ENCODE measurements around the gene AMBP. TPM values are rescaled to one million over a fixed set of nuclear protein-coding genes. Genes with fewer than 3 reads are reported as not detected.

Gene AMBP
- total and polyA plus RNA-seq, 2 of the 13 experiments (the other 11 are each of a cell fraction or from before 2014, with no cell fraction given) = 1,510 to 2,580 TPM

DNA sequence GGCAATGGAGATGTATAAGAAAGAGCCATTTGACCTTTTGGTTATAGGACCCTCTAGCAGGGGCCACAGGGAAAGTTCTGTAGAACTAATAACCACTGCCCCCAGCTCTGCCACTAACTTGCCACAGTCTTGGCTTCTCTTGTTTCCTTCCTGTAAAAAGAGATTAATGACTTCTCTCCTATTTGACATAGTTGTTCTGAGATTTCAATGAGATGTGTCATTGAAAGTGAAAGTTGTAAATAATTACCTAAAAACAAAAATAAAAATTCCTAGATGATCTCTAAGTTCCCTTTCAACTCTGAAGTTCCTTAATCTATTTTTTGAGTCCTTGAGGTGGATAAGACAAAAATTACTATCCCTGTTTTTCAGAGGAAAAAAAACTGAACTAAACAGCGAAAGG lies 22.4 kb upstream of the AMBP start:
- peaks cover 0 to under 1% of the 10 kb centered on the region in 2 experiments; a peak in 1 of 5 replicates for H3K36me3 ChIP-seq (replicated peaks in 1 of 2; ENCODE audit: control insufficient read depth in 1 of 2, insufficient read depth in 2 of 2, low read length in 2 of 2)
- no peak overlapping the region for H3K4me2 ChIP-seq (ENCODE audit: low read depth, low read length)
- H3K27ac ChIP-seq (ENCODE audit: extremely low read length, insufficient read depth, low read length) = no peak overlapping the region
- H3K9ac ChIP-seq (ENCODE audit: insufficient read depth, low read depth, low read length) = no peak overlapping the region
- no TSS peak for BruUV-seq (replicated peaks)
- in situ Hi-C loops (cut with HindIII; ENCODE audit: extremely low pct_ligation_motif_present, low pct_unique_long_range_greater_than_20kb) = no loop called here
- FAIRE-seq (no peak), ATAC-seq (no peak), DNase-seq (ENCODE audit: low spot score) (no peak)
- peaks cover 13% of the 10 kb centered on the region for H3K9me3 ChIP-seq (ENCODE audit: low read length)
- no peaks in the 10 kb centered on the region for H4K20me1 ChIP-seq (ENCODE audit: insufficient read depth, low read length)
- peaks cover 53% of the 10 kb centered on the region for H3K4me1 ChIP-seq (ENCODE audit: insufficient read depth, low read length)
- ChIA-PET POLR2A (interaction anchor here (0.9 to 1.9 kb wide), 3 partner anchors 12 to 54 kb away, joined by 3 to 14 read pairs (median 4); partner anchors contain the start of gene COL27A1), CTCF (ENCODE audit: low intra/inter-chr PET ratio, low total read pairs) (no interaction called here)
- WGBS (ENCODE audit: low lambda C conversion rate) = 90% methylated on average over 1 of the region's 1 CpG
- TF ChIP-seq ZNF549 (CRISPR knock-in tag; IDR thresholded peaks at IDR 0.05) = no peak
- TF ChIP-seq, protein P1, sequence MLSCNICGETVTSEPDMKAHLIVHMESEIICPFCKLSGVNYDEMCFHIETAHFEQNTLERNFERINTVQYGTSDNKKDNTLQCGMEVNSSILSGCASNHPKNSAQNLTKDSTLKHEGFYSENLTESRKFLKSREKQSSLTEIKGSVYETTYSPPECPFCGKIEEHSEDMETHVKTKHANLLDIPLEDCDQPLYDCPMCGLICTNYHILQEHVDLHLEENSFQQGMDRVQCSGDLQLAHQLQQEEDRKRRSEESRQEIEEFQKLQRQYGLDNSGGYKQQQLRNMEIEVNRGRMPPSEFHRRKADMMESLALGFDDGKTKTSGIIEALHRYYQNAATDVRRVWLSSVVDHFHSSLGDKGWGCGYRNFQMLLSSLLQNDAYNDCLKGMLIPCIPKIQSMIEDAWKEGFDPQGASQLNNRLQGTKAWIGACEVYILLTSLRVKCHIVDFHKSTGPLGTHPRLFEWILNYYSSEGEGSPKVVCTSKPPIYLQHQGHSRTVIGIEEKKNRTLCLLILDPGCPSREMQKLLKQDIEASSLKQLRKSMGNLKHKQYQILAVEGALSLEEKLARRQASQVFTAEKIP (CRISPR knock-in tag; IDR thresholded peaks at IDR 0.05; ENCODE audit: borderline replicate concordance) = no peak
- TF ChIP-seq CAMTA2 (CRISPR knock-in tag; IDR thresholded peaks at IDR 0.05; ENCODE audit: borderline replicate concordance) = no peak
- TF ChIP-seq, protein P2, sequence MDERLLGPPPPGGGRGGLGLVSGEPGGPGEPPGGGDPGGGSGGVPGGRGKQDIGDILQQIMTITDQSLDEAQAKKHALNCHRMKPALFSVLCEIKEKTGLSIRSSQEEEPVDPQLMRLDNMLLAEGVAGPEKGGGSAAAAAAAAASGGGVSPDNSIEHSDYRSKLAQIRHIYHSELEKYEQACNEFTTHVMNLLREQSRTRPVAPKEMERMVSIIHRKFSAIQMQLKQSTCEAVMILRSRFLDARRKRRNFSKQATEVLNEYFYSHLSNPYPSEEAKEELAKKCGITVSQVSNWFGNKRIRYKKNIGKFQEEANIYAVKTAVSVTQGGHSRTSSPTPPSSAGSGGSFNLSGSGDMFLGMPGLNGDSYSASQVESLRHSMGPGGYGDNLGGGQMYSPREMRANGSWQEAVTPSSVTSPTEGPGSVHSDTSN (CRISPR knock-in tag; IDR thresholded peaks at IDR 0.05) = no peak
- H3K4me3 ChIP-seq (replicated peaks in 1 of 3; ENCODE audit: insufficient read depth in 1 of 3, low read depth in 2 of 3, low read length in 3 of 3) = no peak overlapping the region
- no peak overlapping the region for H2AFZ ChIP-seq (ENCODE audit: low read length)
- no peaks in the 10 kb centered on the region for H3K27me3 ChIP-seq (ENCODE audit: control insufficient read depth in 1 of 2, insufficient read depth in 2 of 2, low read length in 2 of 2)
- H3K79me2 ChIP-seq (ENCODE audit: insufficient read depth, low read length) = no peaks in the 10 kb centered on the region
- intact Hi-C loops (cut with micrococcal nuclease; ENCODE audit: unreplicated experiment) = no loop called here
